Measurements from ENCODE around the gene TRIM31.

- no peak for TF ChIP-seq CTCF (IDR thresholded peaks at IDR 0.05)
- TF ChIP-seq POLR2AphosphoS5 (IDR thresholded peaks at IDR 0.05) = no peak
- TF ChIP-seq POLR2A (IDR thresholded peaks at IDR 0.05) = no peak
- no peak for TF ChIP-seq EP300 (IDR thresholded peaks at IDR 0.05)
These were observed 36.3 kb upstream of the TRIM31 start for GRCh38 chr6:30149234-30149633.
